NB4 (cell line): Measurements from ENCODE around the gene PTCD3.

Experiments used
- POLR2A ChIP-seq: IDR thresholded peaks from 2 replicates; pipeline ENCODE4 v1.6.1; 2011; ENCODE audit warnings: mild to moderate bottlenecking; ENCODE audit not compliant: insufficient read length; ENCODE audit errors: extremely low read depth
- TF ChIP-seq, protein P1 (sequence below): IDR thresholded peaks from 2 replicates; pipeline ENCODE4 v1.6.1; 2011; ENCODE audit warnings: low read depth, low read length
- TF ChIP-seq, protein P2 (sequence below): IDR thresholded peaks from one replicate; pipeline ENCODE4 v1.5.1; 2012; ENCODE audit warnings: low read depth, low read length

DNA sequence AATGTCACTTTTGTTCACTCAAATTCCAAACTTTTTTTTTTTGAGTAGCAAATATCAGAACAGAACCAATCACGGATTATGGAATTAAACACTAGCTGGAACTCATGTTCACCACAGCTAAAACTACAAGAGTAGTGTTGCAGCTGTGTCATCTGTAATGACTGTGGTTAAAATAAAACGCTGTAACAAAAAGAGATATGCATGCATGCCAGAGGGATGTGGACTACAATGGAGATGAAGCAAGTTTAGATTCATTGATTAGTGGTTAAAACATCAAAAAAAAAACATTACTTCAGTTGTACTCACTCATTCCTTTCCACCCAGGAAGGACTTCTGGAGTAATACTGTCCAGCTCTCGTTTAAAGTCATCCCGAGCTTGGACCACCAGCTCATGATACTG is 52.3 kb downstream of the PTCD3 start:
- TF ChIP-seq, protein P1, sequence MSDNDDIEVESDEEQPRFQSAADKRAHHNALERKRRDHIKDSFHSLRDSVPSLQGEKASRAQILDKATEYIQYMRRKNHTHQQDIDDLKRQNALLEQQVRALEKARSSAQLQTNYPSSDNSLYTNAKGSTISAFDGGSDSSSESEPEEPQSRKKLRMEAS: no peak
- TF ChIP-seq, protein P2, sequence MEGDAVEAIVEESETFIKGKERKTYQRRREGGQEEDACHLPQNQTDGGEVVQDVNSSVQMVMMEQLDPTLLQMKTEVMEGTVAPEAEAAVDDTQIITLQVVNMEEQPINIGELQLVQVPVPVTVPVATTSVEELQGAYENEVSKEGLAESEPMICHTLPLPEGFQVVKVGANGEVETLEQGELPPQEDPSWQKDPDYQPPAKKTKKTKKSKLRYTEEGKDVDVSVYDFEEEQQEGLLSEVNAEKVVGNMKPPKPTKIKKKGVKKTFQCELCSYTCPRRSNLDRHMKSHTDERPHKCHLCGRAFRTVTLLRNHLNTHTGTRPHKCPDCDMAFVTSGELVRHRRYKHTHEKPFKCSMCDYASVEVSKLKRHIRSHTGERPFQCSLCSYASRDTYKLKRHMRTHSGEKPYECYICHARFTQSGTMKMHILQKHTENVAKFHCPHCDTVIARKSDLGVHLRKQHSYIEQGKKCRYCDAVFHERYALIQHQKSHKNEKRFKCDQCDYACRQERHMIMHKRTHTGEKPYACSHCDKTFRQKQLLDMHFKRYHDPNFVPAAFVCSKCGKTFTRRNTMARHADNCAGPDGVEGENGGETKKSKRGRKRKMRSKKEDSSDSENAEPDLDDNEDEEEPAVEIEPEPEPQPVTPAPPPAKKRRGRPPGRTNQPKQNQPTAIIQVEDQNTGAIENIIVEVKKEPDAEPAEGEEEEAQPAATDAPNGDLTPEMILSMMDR: no peak
- no peak for TF ChIP-seq POLR2A
